ENCODE measurements around the gene GNAS-AS1. TPM values are rescaled to one million over a fixed set of nuclear protein-coding genes. Genes with fewer than 3 reads are reported as not detected.

The GNAS-AS1 gene
- total RNA-seq, 4 donors from 2014 or later: 0.42 to 1.9 (median 1.1) TPM

DNA sequence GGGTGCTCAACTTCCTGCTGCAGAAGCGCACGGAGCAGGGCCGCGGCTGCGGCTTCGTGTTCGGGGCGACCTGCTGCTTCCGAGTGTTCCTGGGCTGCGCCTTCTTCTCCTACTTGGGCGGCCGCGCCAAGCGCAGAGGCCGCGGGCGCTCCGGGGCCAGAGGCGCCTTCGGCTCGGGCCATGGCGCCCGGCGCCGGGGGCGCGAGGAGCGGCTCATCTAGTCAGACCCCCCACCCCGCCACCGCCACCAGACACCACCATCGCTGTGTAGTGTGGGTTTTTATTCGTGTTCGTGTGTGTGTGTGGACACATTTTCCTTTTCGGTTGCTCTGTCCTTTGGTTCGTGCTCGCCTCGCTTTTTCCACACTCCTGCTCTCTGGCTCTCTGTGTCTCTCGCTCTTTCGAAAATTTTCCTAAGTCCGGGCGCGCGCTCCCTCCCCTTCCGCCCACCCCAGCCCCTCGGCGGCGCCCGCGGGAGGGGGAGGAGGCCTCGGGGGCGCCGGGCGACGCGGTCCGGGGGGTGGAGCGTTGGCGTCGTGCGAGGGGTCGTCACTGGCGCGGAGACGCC lies 39.9 kb upstream of the GNAS-AS1 start:
- WGBS, 2 donors: 0 to 3% methylated on average over 19 to 35 of the region's 64 CpGs
- DNase-seq: peak; percentile 77 to 80
- peak in 1 of 2 donors; percentile 82 for TF ChIP-seq POLR2A (IDR thresholded peaks at IDR 0.05)
- TF ChIP-seq, protein P1, sequence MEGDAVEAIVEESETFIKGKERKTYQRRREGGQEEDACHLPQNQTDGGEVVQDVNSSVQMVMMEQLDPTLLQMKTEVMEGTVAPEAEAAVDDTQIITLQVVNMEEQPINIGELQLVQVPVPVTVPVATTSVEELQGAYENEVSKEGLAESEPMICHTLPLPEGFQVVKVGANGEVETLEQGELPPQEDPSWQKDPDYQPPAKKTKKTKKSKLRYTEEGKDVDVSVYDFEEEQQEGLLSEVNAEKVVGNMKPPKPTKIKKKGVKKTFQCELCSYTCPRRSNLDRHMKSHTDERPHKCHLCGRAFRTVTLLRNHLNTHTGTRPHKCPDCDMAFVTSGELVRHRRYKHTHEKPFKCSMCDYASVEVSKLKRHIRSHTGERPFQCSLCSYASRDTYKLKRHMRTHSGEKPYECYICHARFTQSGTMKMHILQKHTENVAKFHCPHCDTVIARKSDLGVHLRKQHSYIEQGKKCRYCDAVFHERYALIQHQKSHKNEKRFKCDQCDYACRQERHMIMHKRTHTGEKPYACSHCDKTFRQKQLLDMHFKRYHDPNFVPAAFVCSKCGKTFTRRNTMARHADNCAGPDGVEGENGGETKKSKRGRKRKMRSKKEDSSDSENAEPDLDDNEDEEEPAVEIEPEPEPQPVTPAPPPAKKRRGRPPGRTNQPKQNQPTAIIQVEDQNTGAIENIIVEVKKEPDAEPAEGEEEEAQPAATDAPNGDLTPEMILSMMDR (IDR thresholded peaks at IDR 0.05): peak in 1 of 6 experiments; percentile 7
- Histone ChIP-seq H3K36me3 (no peaks in the 10 kb centered on the region), H3K4me3 (replicated peaks in 1 of 3) (peak overlapping the region; percentile 39 to 78 (median 75)), H3K9me3 (no peaks in the 10 kb centered on the region), H3K4me1 (peaks cover 20 to 28% of the 10 kb centered on the region in 2 donors), H3K27me3 (no peaks in the 10 kb centered on the region), H3K27ac (peak overlapping the region; percentile 99 to 100 (median 99))
- intact Hi-C loops (cut with DNase I): loop anchor here (5.0 to 10.0 kb wide), 2 partner anchors 114 to 152 kb away; partner anchors contain the start of genes CTSZ and PRELID3B

DNA sequence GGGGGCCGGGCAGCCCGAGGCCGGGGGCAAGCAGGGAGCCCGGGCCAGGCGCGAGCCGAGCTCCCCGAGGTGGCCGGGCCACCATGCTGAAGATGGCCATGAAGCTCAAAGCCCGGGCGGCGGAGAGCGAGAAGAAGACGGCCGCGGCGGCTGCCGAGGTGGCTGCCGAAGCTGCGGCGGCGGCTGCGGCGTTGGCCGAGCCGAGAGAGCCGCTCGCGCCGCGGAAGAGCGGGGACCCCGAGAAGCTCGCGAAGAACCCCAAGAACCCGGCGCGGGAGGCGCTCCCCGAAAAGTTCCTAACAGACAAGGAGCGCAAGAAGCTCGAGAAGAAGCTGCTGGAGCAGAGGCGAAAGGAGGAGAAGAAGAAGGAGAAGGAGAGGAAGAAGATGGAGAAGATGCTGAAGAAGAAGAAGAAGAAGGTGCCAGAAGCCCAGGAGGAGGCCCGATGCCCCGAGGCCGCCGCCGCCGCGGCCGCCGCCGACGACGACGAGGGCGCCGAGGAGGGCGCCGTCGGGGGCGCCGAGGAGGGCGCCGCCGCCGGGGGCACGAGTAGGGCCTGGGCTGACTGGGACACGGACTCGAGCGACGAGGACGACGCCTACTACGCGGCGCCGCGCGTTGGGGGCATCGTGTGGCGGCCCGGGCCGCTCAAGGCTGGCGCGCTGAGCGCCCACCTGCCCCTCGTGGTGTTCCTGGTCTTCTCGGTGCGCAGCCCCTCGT lies 39.3 kb upstream of the GNAS-AS1 start:
- H3K4me1 ChIP-seq: peaks cover 13 to 22% of the 10 kb centered on the region in 2 donors
- no peaks in the 10 kb centered on the region for H3K9me3 ChIP-seq
- DNase-seq: no peak
- H3K27ac ChIP-seq: peak overlapping the region; percentile 99 to 100 (median 99)
- TF ChIP-seq, protein P1 (IDR thresholded peaks at IDR 0.05): no peak
- TF ChIP-seq POLR2A (IDR thresholded peaks at IDR 0.05): no peak
- peak overlapping the region; percentile 39 to 78 (median 75) for H3K4me3 ChIP-seq (replicated peaks in 1 of 3)
- intact Hi-C loops (cut with DNase I): loop anchor here (5.0 to 10.0 kb wide), 2 partner anchors 115 to 152 kb away; partner anchors contain the start of genes CTSZ and PRELID3B
- no peaks in the 10 kb centered on the region for H3K36me3 ChIP-seq
- 53 to 62% methylated on average over 61 to 74 of the region's 91 CpGs for WGBS, 2 donors
- H3K27me3 ChIP-seq: no peaks in the 10 kb centered on the region

DNA sequence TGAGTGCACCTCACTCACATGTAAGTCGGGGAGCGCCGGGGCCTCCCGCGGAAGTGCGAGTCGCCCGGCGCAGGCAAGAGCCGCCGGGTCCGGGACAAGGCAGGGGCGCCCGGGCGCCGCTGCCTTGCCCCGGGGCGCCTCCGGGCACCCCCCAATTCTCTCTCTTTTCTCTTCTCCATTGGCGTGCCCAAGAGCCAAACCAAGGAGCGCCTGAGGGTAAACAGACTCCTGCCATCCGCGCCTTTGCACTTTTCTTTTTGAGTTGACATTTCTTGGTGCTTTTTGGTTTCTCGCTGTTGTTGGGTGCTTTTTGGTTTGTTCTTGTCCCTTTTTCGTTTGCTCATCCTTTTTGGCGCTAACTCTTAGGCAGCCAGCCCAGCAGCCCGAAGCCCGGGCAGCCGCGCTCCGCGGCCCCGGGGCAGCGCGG lies 38.6 kb upstream of the GNAS-AS1 start:
- DNase-seq: no peak
- peak overlapping the region in 2 of 3 donors; percentile 43 to 75 for H3K4me3 ChIP-seq (replicated peaks in 1 of 3)
- intact Hi-C loops (cut with DNase I): no loop called here
- H3K27me3 ChIP-seq: no peaks in the 10 kb centered on the region
- TF ChIP-seq, protein P1 (IDR thresholded peaks at IDR 0.05): no peak
- TF ChIP-seq POLR2A (IDR thresholded peaks at IDR 0.05): no peak
- 44 to 57% methylated on average over 35 of the region's 35 CpGs for WGBS, 2 donors
- peaks cover 9 to 16% of the 10 kb centered on the region in 2 donors for H3K4me1 ChIP-seq
- no peaks in the 10 kb centered on the region for H3K9me3 ChIP-seq
- H3K36me3 ChIP-seq: no peaks in the 10 kb centered on the region
- H3K27ac ChIP-seq: peak overlapping the region; percentile 99 to 100 (median 99)

DNA sequence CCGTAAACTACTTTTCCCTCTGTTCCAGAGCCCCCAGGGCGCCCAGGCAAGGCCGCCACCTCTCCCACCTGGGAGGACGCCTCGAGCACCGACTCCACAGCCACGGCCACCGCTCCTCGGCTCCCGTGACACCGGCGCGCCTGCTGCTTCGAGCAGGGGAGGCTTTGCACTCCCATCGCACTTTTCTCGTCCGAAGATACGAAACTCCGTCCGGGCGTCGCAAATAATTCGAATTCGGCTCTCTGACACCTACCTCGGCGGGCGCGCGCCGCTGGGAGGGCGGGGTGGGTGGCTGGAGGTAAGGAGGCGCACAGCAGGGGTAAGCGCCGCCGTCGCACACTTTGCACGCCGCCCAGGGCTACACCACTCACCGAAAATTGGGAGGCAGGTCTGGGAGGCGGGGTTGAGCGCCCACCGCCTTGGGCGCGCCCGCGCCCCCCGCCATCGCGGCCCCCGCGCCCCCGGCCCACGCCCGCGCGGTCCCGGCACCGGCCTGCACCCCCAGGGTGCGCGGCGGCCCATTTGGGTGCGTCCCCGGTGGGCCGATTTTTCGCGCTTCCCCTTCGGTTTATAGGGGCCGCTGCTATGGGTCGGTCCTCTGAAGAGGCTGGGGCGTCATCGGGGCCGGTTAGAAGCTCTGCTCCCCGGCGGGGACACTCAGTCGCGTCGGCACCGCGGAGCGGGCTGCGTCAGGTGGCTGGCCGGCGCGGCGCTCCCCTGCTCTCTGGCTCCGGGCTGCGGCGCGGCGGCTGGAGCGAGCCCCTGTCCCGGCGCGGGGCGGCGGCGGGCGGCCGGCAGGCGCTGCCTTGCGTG lies 38.0 kb upstream of the GNAS-AS1 start:
- WGBS, 2 donors: 71 to 80% methylated on average over 53 to 84 of the region's 101 CpGs
- DNase-seq: peak; percentile 80 to 81
- peak; percentile 97 to 98 for TF ChIP-seq POLR2A (IDR thresholded peaks at IDR 0.05)
- TF ChIP-seq, protein P1 (IDR thresholded peaks at IDR 0.05): no peak
- peaks cover 6 to 13% of the 10 kb centered on the region in 2 donors for H3K4me1 ChIP-seq
- H3K9me3 ChIP-seq: no peaks in the 10 kb centered on the region
- no peaks in the 10 kb centered on the region for H3K27me3 ChIP-seq
- intact Hi-C loops (cut with DNase I): no loop called here
- H3K36me3 ChIP-seq: no peaks in the 10 kb centered on the region
- peak overlapping the region; percentile 17 to 75 (median 43) for H3K4me3 ChIP-seq (replicated peaks in 1 of 3)
- peak overlapping the region; percentile 99 to 100 (median 99) for H3K27ac ChIP-seq

Data from thyroid gland (tissue), 4 donors.